H1 (cell line): ENCODE measurements around the gene KRTAP10-8. TPM values are rescaled to one million over a fixed set of nuclear protein-coding genes. Genes with fewer than 3 reads are reported as not detected.
A peak's percentile ranks its signal among the peaks of the same experiment; 100 is the strongest.

ENCODE experiments used
- CTCF ChIA-PET: fragments of 300-600 bp; sonication (Branson Sonifier 250); formaldehyde crosslinking; loops from one replicate; lab custom pipeline; 2021; ENCODE audit not compliant: partially characterized antibody; lab: Charles Lee
- POLR2A ChIA-PET: fragments of 300-600 bp; sonication (Branson Sonifier 250); formaldehyde crosslinking; loops from one replicate; lab custom pipeline; 2021; ENCODE audit warnings: inconsistent platforms; ENCODE audit not compliant: partially characterized antibody; lab: Charles Lee
- DNase-seq, 2 experiments: peaks; one replicate each; pipeline versions ENCODE4 v3.0.0 to v3.0.0-alpha.2; 2010 to 2022; ENCODE audit warnings: low spot score in 2 of 2, low read depth in 1 of 2, mixed read lengths in 1 of 2
- FAIRE-seq: peaks from 2 replicates; lab custom pipeline; 2011; peaks lifted over from hg19 to GRCh38; lab: Jason Lieb, UNC
- H2AFZ ChIP-seq: 2 replicates; pipeline ENCODE4 v1.8.1; 2012; ENCODE audit warnings: low read length, inconsistent platforms
- H2AK5ac ChIP-seq: 2 replicates; pipeline ENCODE4 v1.6.1; 2013; ENCODE audit warnings: low read depth, low read length
- H2BK120ac ChIP-seq: replicated peaks from 2 replicates; pipeline ENCODE3; 2013; ENCODE audit warnings: low read depth, low read length, inconsistent platforms
- H2BK12ac ChIP-seq: 2 replicates; pipeline ENCODE4 v1.6.1; 2013; ENCODE audit warnings: low read depth, low read length
- H2BK15ac ChIP-seq: 2 replicates; pipeline ENCODE4 v1.6.1; 2013; ENCODE audit warnings: low read length
- H2BK20ac ChIP-seq: 2 replicates; pipeline ENCODE4 v1.6.1; 2013; ENCODE audit warnings: low read length
- H2BK5ac ChIP-seq: 2 replicates; pipeline ENCODE4 v1.6.1; 2013; ENCODE audit warnings: low read depth, low read length
- H3K14ac ChIP-seq: 2 replicates; pipeline ENCODE4 v1.6.1; 2013; ENCODE audit warnings: inconsistent platforms; ENCODE audit not compliant: insufficient read length
- H3K18ac ChIP-seq: 2 replicates; pipeline ENCODE4 v1.6.1; 2013; ENCODE audit warnings: low read length; ENCODE audit errors: extremely low read depth
- H3K23ac ChIP-seq: 2 replicates; pipeline ENCODE4 v1.6.1; 2013; ENCODE audit warnings: inconsistent platforms; ENCODE audit not compliant: insufficient read length
- H3K23me2 ChIP-seq: 2 replicates; pipeline ENCODE4 v1.6.1; 2013; ENCODE audit warnings: low read depth, low read length
- H3K27ac ChIP-seq: 2 replicates; pipeline ENCODE4 v1.6.1; 2011; ENCODE audit warnings: low read depth, low read length, inconsistent platforms
- H3K27me3 ChIP-seq, 4 experiments: replicated peaks in 1 of 4; 1 replicate in 1 of 4; 2 replicates in 3 of 4; pipeline versions ENCODE4 v1.6.1 to v1.8.1; 2011 to 2013; ENCODE audit warnings: low read length in 3 of 4, mild to moderate bottlenecking in 3 of 4, inconsistent platforms in 2 of 4, mixed read lengths in 2 of 4, moderate library complexity in 1 of 4; ENCODE audit not compliant: control insufficient read depth in 3 of 4, insufficient read depth in 3 of 4; ENCODE audit errors: extremely low read depth in 1 of 4
- H3K36me3 ChIP-seq, 4 experiments: 2 replicates each; pipeline versions ENCODE4 v1.6.1 to v1.8.1; 2011 to 2013; ENCODE audit warnings: mild to moderate bottlenecking in 4 of 4, low read length in 3 of 4, moderate library complexity in 2 of 4, control low read depth in 1 of 4, inconsistent platforms in 1 of 4; ENCODE audit not compliant: insufficient read depth in 4 of 4, control insufficient read depth in 2 of 4
- H3K4ac ChIP-seq: replicated peaks from 2 replicates; pipeline ENCODE3; 2013; ENCODE audit warnings: low read length, low read depth, mixed read lengths, inconsistent platforms; ENCODE audit not compliant: insufficient read length
- H3K4me1 ChIP-seq, 4 experiments: replicated peaks in 1 of 4; 1 replicate in 1 of 4; 2 replicates in 3 of 4; pipeline versions ENCODE4 v1.6.1 to v1.8.1; 2011 to 2013; ENCODE audit warnings: low read length in 3 of 4, inconsistent platforms in 2 of 4, mixed read lengths in 1 of 4; ENCODE audit not compliant: insufficient read depth in 4 of 4, control insufficient read depth in 3 of 4
- H3K4me2 ChIP-seq, 2 experiments: 2 replicates each; pipeline versions ENCODE4 v1.6.1 to v1.8.1; 2011 to 2013; ENCODE audit warnings: low read depth in 2 of 2, low read length in 2 of 2, control low read depth in 1 of 2, inconsistent platforms in 1 of 2, mild to moderate bottlenecking in 1 of 2; ENCODE audit not compliant: insufficient read depth in 1 of 2
- H3K4me3 ChIP-seq, 4 experiments: fragments of 200-600, 300-600 bp in 1 of 4; sonication (generic), shearing (Covaris generic), sonication (Bioruptor Twin) in 1 of 4; 2 replicates each; pipeline versions ENCODE4 v1.5.1 to v1.8.1; 2011 to 2016; ENCODE audit warnings: low read length in 4 of 4, low read depth in 3 of 4, control low read depth in 2 of 4, inconsistent platforms in 2 of 4, mild to moderate bottlenecking in 2 of 4, mixed read lengths in 1 of 4, moderate library complexity in 1 of 4; ENCODE audit not compliant: insufficient read depth in 2 of 4; ENCODE audit errors: extremely low read depth in 1 of 4
- H3K56ac ChIP-seq: replicated peaks from 2 replicates; pipeline ENCODE3; 2013; ENCODE audit warnings: low read depth, mild to moderate bottlenecking, mixed read lengths, low read length, inconsistent platforms; ENCODE audit not compliant: insufficient read length
- H3K79me1 ChIP-seq: 2 replicates; pipeline ENCODE4 v1.6.1; 2013; ENCODE audit warnings: low read depth, low read length, control low read depth
- H3K79me2 ChIP-seq, 2 experiments: 2 replicates each; pipeline versions ENCODE4 v1.6.1 to v1.8.1; 2012 to 2013; ENCODE audit warnings: low read length in 2 of 2, mild to moderate bottlenecking in 2 of 2, inconsistent platforms in 1 of 2; ENCODE audit not compliant: insufficient read depth in 2 of 2, control insufficient read depth in 1 of 2
- H3K9ac ChIP-seq, 4 experiments: replicated peaks in 1 of 4; 1 replicate in 1 of 4; 2 replicates in 3 of 4; pipeline versions ENCODE4 v1.6.1 to v1.8.1; 2011 to 2013; ENCODE audit warnings: low read depth in 3 of 4, low read length in 3 of 4, control low read depth in 2 of 4, mild to moderate bottlenecking in 2 of 4, moderate library complexity in 2 of 4, inconsistent platforms in 1 of 4; ENCODE audit errors: extremely low read depth in 1 of 4
- H3K9me3 ChIP-seq, 2 experiments: 2 replicates each; pipeline versions ENCODE4 v1.6.1 to v1.8.1; 2012 to 2013; ENCODE audit warnings: mild to moderate bottlenecking in 2 of 2, moderate library complexity in 2 of 2, control low read depth in 1 of 2, inconsistent platforms in 1 of 2, low read depth in 1 of 2, low read length in 1 of 2, mixed read lengths in 1 of 2; ENCODE audit not compliant: insufficient read depth in 2 of 2
- H4K20me1 ChIP-seq, 2 experiments: replicated peaks in 1 of 2; 2 replicates each; pipeline versions ENCODE3 to v1.8.1; 2011 to 2013; ENCODE audit warnings: inconsistent platforms in 2 of 2, low read length in 2 of 2, mild to moderate bottlenecking in 1 of 2; ENCODE audit not compliant: insufficient read depth in 2 of 2, control insufficient read depth in 1 of 2
- H4K5ac ChIP-seq: 2 replicates; pipeline ENCODE4 v1.6.1; 2013; ENCODE audit warnings: low read length, low read depth, mixed read lengths, inconsistent platforms; ENCODE audit not compliant: insufficient read length
- H4K8ac ChIP-seq: 2 replicates; pipeline ENCODE4 v1.8.0; 2013; ENCODE audit warnings: mild to moderate bottlenecking, moderate library complexity, low read length, inconsistent platforms; ENCODE audit not compliant: insufficient read depth; ENCODE audit errors: extremely low read depth
- H4K91ac ChIP-seq: replicated peaks from 2 replicates; pipeline ENCODE3; 2013; ENCODE audit warnings: low read length, mixed read lengths, inconsistent platforms; ENCODE audit not compliant: insufficient read length
- WGBS, 2 experiments: shearing (Covaris generic) in 1 of 2; methylation state at CpG; one replicate each; pipeline versions ENCODE4 v1.1.6 to v1.1.7; 2013 to 2015; ENCODE audit warnings: low lambda C conversion rate in 2 of 2, mixed read lengths in 2 of 2, inconsistent platforms in 1 of 2, low coverage in 1 of 2, missing lambda C conversion rate in 1 of 2; ENCODE audit not compliant: insufficient replicate concordance in 2 of 2, insufficient coverage in 1 of 2, insufficient read length in 1 of 2; ENCODE audit errors: extremely low coverage in 1 of 2, missing lambda C conversion rate in 1 of 2; 5-methylcytosine and 5-hydroxymethylcytosine counted together
- polyA plus RNA-seq, 7 experiments: library from polyadenylated mRNA; depleted of rRNA in 3 of 7; stranded (reverse) in 5 of 7; unstranded in 2 of 7; fragments of >200 nt in 5 of 7; fragments of 200-250 nt in 2 of 7; gene quantifications; 1 replicate in 5 of 7; 2 replicates in 1 of 7; 4 replicates in 1 of 7; pipeline versions ENCODE4 v1.2.1 to v1.2.3, GENCODE V29; 2011 to 2013; ENCODE audit warnings: missing spikeins in 2 of 7, mixed read lengths in 2 of 7
- total RNA-seq: library from RNA; stranded (reverse); fragmentation: NEBNext Ultra II Directional; extraction: Animal tissue kit (Norgen Biotek cat#: 25700); gene quantifications from 2 replicates; pipeline ENCODE4 v1.2.1, GENCODE V29; 2021

Gene KRTAP10-8
- total and polyA plus RNA-seq, 2 of the 8 experiments (the other 6 are each of a cell fraction or from before 2014, with no cell fraction given) = not detected

DNA sequence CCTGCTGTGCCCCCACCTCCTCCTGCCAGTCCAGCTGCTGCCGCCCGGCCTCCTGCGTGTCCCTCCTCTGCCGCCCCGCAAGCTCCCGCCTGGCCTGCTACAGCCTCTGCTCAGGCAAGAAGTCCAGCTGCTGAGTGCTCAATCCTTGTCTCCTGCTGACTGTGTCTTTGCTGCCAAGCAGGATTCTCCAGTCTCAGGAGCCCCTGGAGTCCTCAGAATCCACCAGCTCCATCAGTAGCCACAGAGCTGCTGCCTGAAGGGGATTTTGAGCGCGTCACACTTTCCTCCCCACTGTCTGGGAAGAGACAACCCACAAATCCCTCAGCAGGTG lies 35.3 kb downstream of the KRTAP10-8 start:
- Histone ChIP-seq H3K23me2 (no peaks in the 10 kb centered on the region; the same call in 1 of the 2 replicates), H3K79me2 (no peaks in the 10 kb centered on the region), H3K14ac (no peak overlapping the region), H3K27me3 (no peaks in the 10 kb centered on the region), H3K36me3 (no peaks in the 10 kb centered on the region), H3K4ac (no peak overlapping the region), H3K23ac (no peak overlapping the region), H3K9me3 (peaks cover 0 to 3% of the 10 kb centered on the region in 2 experiments; a peak in 3 of 4 replicates), H4K5ac (no peak overlapping the region), H4K20me1 (no peaks in the 10 kb centered on the region), H2AFZ (no peak overlapping the region), H3K27ac (no peak overlapping the region), H2BK12ac (peak overlapping the region; percentile 80; the same call in 1 of the 2 replicates), H3K56ac (no peak overlapping the region), H3K18ac (no peak overlapping the region), H4K91ac (no peak overlapping the region), H2BK15ac (0 out of 2 replicates have a peak overlapping the region, but pooled peaks have one; percentile 61), H3K4me3 (no peak overlapping the region), H3K79me1 (no peaks in the 10 kb centered on the region; the same call in 1 of the 2 replicates), H2BK120ac (no peak overlapping the region), H3K4me2 (no peak overlapping the region), H3K9ac (no peak overlapping the region), H3K4me1 (peaks cover 0 to 14% (median 4%) of the 10 kb centered on the region in 4 experiments; a peak in 3 of 7 replicates), H4K8ac (no peak overlapping the region), H2BK20ac (no peak overlapping the region), H2AK5ac (0 out of 2 replicates have a peak overlapping the region, but pooled peaks have one; percentile 6), H2BK5ac (peak overlapping the region; percentile 24; the same call in 1 of the 2 replicates)
- ChIA-PET CTCF (interaction anchor here (1.2 to 2.5 kb wide), 5 partner anchors 9 to 153 kb away, joined by 4 to 8 read pairs (median 6); no protein-coding TSS in a partner anchor), POLR2A (interaction anchor here (1.1 kb wide), 1 partner anchor 39 kb away, joined by 4 read pairs; no protein-coding TSS in a partner anchor)
- 77% methylated on average over 6 of the region's 8 CpGs; no CpG with 5 or more reads in 1 of the 2 experiments for WGBS, 2 experiments
- DNase-seq (no peak), FAIRE-seq (no peak)
